NCI-H1417 (cell line): ENCODE measurements around the gene ETV4.
A peak's percentile ranks its signal among the peaks of the same experiment; 100 is the strongest.

Source experiments
- DNase-seq, 3 experiments: peaks; one replicate each; lab custom pipeline; 2025; lab: John Stamatoyannopoulos, UW

ETV4 gene

DNA sequence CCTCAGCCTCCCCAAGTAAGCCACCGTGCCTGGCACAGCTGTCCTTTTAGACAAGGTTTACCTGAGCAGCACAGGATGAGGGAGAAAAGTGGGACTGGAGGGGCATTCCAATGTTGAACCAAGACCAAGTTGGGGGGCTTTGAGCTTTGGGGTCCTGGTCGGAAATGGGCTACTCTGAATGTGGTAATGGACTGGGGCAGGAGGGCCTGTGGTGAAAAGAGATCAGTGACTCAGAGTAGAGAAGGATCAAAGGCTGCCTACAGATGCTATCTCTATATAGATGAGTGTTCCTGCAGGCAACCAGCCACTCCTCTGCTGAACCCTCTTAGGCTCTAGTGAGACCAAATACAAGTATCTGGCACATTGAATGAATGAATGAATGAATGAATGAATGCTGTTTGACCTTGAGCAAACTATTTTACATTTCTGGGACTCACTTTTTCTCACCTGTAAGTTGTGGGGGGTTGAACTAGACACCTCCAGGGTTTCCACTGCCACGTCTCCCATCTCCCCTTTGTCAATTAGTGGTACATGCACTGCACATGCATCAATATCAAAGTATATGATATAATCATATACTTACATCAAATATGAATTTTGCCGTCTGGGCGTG is 26.3 kb upstream of the ETV4 start:
- DNase-seq, result no peak

DNA sequence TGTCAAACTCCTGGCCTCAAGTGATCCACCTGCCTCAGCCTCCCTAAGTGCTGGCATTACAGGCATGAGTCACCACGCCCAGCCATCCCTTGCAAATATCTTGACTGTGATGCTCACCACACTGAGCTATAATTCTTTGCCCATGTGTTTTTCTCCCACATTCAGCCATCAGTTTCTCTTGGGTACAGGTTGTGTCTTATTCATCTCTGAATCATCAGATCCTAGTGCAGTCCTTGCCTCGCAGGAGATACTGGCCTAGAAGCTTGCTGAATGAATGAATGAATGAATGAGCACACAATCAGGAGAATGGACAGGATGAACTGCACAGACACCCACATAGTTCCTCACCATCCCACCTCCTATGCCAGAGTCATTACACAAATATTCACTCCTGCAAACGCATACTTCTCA is 24.4 kb upstream of the ETV4 start:
- no peak for DNase-seq

DNA sequence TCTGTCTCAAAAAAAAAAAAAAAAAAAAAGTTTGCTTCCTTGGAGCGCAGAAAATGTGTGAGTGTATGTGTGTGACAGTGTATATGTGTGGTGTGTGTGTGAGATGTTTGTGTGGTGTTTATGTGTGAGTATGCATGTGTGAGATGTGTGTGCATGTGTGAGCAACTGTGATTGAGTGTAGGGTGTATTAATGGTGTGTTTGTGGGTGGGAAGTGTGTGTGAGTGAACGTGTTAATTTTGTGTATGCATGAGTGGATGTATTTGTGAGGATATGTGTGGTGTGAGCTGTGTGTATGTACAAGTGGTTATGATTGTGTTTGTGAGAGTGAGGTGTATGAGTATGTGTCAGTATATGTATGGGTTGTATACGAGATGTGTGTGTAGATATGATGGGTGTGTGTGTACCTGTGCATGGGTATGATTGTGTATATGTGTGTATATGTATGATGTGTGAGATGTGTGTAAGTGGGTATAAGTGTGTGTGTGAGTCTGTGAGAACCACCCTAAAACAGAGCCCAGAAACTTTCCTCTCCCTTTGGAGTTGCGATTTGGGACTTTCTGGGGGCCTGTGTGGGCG is 22.5 kb upstream of the ETV4 start:
- DNase-seq, result no peak

- no peak for DNase-seq
These were observed 17.8 kb upstream of the ETV4 start for GRCh38 chr17:43563600-43564594.

DNA sequence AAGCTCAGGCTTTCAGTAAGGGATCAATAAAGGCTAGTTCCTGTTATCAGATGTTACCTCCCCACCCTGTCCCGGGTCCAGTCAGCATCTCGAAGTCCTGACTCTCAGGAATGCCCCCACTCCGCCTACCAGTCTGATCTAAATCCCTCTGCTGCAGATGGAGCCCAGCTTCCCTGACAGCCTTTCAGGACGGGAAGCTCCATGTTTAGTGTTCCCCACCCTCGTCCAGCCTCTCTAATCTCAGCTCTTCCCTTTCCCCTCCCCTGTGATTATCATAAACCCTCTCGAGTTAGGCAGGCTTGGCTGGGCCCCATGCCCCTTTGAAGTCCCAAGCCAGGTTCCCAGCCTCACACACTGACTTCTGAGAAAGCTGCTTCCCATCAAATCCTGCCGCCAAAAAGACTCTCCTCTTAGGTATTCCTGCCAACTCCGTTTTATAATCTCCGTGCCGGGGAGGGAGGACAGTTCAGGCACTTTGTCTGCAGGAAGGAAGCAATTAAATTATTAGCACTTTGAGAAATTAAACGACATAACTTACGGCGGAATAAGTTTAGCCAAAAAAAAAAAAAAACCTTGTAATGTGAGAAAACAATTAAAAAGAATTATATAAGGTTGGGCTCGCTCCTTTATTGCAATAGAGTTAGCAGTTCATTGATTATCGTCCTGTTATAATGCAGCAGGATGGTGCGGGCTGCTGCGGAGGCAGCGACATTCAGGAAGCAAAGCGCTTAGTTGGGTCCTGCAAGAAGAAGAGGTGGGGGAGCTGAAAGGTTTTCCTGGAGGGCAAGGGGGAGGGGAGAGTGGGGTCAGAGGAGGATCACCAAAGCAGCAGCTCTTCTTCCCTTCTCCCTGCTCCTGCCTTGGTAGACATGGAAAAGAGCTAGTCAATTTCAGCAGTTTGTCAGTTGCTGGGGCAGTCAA is 16.8 kb upstream of the ETV4 start:
- no peak for DNase-seq

GRCh38 chr17:43560461-43561427 is 14.6 kb upstream of the ETV4 start:
- no peak for DNase-seq

GRCh38 chr17:43559161-43559816 is 13.1 kb upstream of the ETV4 start:
- no peak for DNase-seq

GRCh38 chr17:43558805-43559160 is 12.6 kb upstream of the ETV4 start:
- no peak for DNase-seq

- no peak for DNase-seq
These were observed 10.2 kb upstream of the ETV4 start for GRCh38 chr17:43556292-43556691.

DNA sequence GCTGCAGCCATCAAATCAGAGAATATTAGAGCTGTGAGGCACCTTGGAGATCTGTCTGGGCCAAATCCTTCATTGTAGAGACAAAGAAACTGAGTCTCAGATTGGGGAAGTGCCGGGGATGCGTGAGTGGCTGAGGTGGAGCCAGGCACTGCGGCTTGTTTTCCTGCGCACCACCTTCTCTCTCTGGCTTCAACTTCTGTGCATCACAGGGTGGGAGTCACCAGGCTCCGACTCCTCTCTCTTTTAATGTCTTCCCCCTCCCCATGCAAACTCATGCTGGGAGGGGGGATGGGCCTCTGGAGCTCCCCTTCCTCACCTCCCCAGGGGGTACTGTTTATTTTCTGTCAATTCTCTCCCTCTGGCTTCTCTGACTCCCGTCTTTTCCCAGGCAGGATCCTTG is 8.7 kb upstream of the ETV4 start:
- DNase-seq, result no peak

DNA sequence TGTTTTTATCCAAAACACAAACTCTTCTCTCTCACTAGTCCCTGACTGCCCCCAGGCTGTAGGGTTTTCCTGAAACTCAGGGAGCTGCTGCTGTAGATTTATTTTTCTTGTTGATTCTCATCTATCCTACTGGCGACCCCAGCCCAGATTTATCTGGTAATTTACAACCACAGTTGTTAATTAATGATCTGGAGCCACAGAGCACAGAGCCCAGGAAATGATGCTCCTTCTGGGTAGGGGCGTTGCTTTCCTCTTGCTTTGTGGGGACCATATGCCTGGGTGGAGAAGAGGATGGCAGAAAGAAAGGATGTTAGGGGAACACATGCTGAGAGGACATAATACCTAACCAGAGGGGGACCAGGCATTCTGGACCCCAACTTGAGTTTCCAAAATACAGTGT is 7.4 kb upstream of the ETV4 start:
- no peak for DNase-seq

- no peak for DNase-seq
These were observed 6.2 kb upstream of the ETV4 start for GRCh38 chr17:43552229-43552837.

- no peak for DNase-seq
These were observed 4.6 kb upstream of the ETV4 start for GRCh38 chr17:43550754-43551153.

DNA sequence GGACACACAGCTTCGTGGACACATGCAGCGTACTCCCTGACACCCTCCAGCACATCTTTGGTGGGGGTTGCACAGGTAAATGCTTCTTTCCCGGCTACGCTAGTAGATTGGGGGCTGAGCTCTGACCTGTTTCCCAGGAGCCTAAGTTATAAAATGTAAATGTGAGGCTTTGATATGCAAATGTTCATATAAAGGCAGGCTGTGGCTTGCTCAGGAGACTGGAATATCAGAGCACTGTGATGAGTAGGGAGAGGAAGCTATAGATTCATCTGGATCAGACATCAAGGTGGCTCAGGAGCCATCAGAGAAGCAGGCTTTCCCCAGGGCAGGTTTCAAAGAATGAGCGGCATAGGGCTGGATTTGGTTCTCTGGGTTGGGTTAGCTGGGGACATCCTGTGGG is 3.4 kb upstream of the ETV4 start:
- DNase-seq, result no peak

- DNase-seq, result no peak
These were observed 2.7 kb upstream of the ETV4 start for GRCh38 chr17:43548689-43549379.

DNA sequence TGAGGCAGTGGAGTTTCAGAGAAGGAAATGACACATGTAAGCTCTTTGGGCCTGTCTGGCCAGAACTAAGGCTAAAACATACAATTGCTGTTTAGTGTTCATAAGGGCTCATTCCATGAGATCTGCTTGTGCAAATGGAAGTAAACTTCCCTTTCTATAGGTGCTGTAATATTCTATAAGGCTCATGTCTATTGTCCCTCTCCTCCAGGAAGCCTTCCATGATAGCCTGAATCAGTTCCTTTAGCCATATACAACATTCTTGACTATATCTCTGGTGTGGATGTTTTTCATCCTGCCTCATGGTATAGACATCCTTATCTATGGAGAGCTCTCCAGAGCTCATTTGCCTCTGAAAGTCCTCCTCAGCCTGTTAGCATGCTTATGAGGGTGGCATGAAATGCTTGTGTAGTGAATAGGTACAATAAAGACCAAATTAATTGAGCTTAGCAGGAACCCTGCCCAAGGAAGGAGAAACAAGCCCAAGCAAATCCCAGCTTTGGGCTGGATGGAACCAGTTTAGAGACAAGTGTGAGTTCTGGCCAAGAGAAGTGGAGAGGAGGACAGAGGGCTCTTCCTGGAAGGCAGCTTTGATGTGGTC is 1.6 kb upstream of the ETV4 start:
- no peak for DNase-seq

- DNase-seq, result no peak
These were observed 1.0 kb upstream of the ETV4 start for GRCh38 chr17:43547189-43547550.

- peak in 2 of 3 experiments; percentile 27 to 45 for DNase-seq
These were observed 832 bp downstream of the ETV4 start for GRCh38 chr17:43545383-43545632.
